Mesenchymal stem cell (in vitro differentiated cells and primary cell): ENCODE results near the gene MRPL54.

ENCODE experiments used
- DNase-seq: peaks from one replicate; pipeline ENCODE4 v3.0.0-alpha.2; 2013
- H2AFZ ChIP-seq: one replicate; pipeline ENCODE4 v1.6.1; 2013; ENCODE audit warnings: low read depth, mild to moderate bottlenecking, control low read depth, inconsistent platforms, low read length, moderate library complexity
- H2AK5ac ChIP-seq: 2 replicates; pipeline ENCODE4 v1.6.1; 2013; ENCODE audit warnings: low read length, moderate library complexity, mild to moderate bottlenecking, inconsistent platforms; ENCODE audit not compliant: severe bottlenecking
- H2BK120ac ChIP-seq: one replicate; pipeline ENCODE4 v1.6.1; 2013; ENCODE audit warnings: low read depth, mild to moderate bottlenecking, inconsistent platforms, low read length, moderate library complexity
- H2BK12ac ChIP-seq, 2 experiments: one replicate each; pipeline ENCODE4 v1.6.1; 2013; ENCODE audit warnings: inconsistent platforms in 2 of 2, low read length in 2 of 2, mild to moderate bottlenecking in 2 of 2, moderate library complexity in 2 of 2, control low read depth in 1 of 2
- H2BK15ac ChIP-seq: one replicate; pipeline ENCODE4 v1.6.1; 2013; ENCODE audit warnings: mild to moderate bottlenecking, low read depth, inconsistent platforms; ENCODE audit not compliant: poor library complexity, severe bottlenecking
- H2BK5ac ChIP-seq: 2 replicates; pipeline ENCODE4 v1.6.1; 2013; ENCODE audit warnings: low read depth, mild to moderate bottlenecking, low read length, control low read depth, inconsistent platforms; ENCODE audit not compliant: poor library complexity, severe bottlenecking
- H3K14ac ChIP-seq, 2 experiments: one replicate each; pipeline ENCODE4 v1.6.1; 2013; ENCODE audit warnings: inconsistent platforms in 2 of 2, low read length in 2 of 2, control low read depth in 1 of 2, mild to moderate bottlenecking in 1 of 2, moderate library complexity in 1 of 2
- H3K18ac ChIP-seq, 2 experiments: one replicate each; pipeline ENCODE4 v1.6.1; 2013; ENCODE audit warnings: inconsistent platforms in 2 of 2, low read length in 2 of 2, control low read depth in 1 of 2, low read depth in 1 of 2, mild to moderate bottlenecking in 1 of 2
- H3K23ac ChIP-seq, 2 experiments: one replicate each; pipeline ENCODE4 v1.6.1; 2013; ENCODE audit warnings: inconsistent platforms in 2 of 2, low read length in 2 of 2, mild to moderate bottlenecking in 2 of 2, moderate library complexity in 2 of 2, control low read depth in 1 of 2
- H3K27ac ChIP-seq: 2 replicates; pipeline ENCODE4 v1.5.1; 2013; ENCODE audit warnings: mild to moderate bottlenecking, moderate library complexity, low read length, control low read depth, inconsistent platforms; ENCODE audit not compliant: poor library complexity, severe bottlenecking
- H3K27me3 ChIP-seq, 2 experiments: 2 replicates each; pipeline versions ENCODE4 v1.6.1 to v1.7.0; 2013; ENCODE audit warnings: low read length in 2 of 2, mild to moderate bottlenecking in 2 of 2, moderate library complexity in 2 of 2, control low read depth in 1 of 2, inconsistent platforms in 1 of 2; ENCODE audit not compliant: control insufficient read depth in 1 of 2, insufficient read depth in 1 of 2
- H3K36me3 ChIP-seq, 2 experiments: 2 replicates each; pipeline versions ENCODE4 v1.6.1 to v1.7.0; 2013; ENCODE audit warnings: low read length in 2 of 2, control low read depth in 1 of 2, inconsistent platforms in 1 of 2, low read depth in 1 of 2, mild to moderate bottlenecking in 1 of 2; ENCODE audit not compliant: insufficient read depth in 2 of 2, control insufficient read depth in 1 of 2
- H3K4ac ChIP-seq, 2 experiments: one replicate each; pipeline ENCODE4 v1.6.1; 2013; ENCODE audit warnings: inconsistent platforms in 2 of 2, low read length in 2 of 2, mild to moderate bottlenecking in 2 of 2, moderate library complexity in 2 of 2, control low read depth in 1 of 2, low read depth in 1 of 2
- H3K4me1 ChIP-seq: 2 replicates; pipeline ENCODE4 v1.6.1; 2013; ENCODE audit warnings: low read depth, low read length, control low read depth; ENCODE audit not compliant: control insufficient read depth, insufficient read depth
- H3K4me2 ChIP-seq: 2 replicates; pipeline ENCODE4 v1.6.1; 2013; ENCODE audit warnings: low read length, mild to moderate bottlenecking, inconsistent platforms; ENCODE audit not compliant: poor library complexity, severe bottlenecking
- H3K4me3 ChIP-seq, 2 experiments: 2 replicates each; pipeline versions ENCODE4 v1.5.1 to v1.7.0; 2013; ENCODE audit warnings: low read length in 2 of 2, mild to moderate bottlenecking in 2 of 2, control low read depth in 1 of 2, low read depth in 1 of 2; ENCODE audit not compliant: insufficient read depth in 1 of 2
- H3K79me1 ChIP-seq: replicated peaks from 2 replicates; pipeline ENCODE4 v1.6.1; 2013; ENCODE audit warnings: mild to moderate bottlenecking, control low read depth, low read length, inconsistent platforms; ENCODE audit not compliant: poor library complexity, severe bottlenecking
- H3K9ac ChIP-seq: 2 replicates; pipeline ENCODE4 v1.7.0; 2013; ENCODE audit warnings: mild to moderate bottlenecking, low read length, moderate library complexity
- H3K9me3 ChIP-seq: 2 replicates; pipeline ENCODE4 v1.7.0; 2013; ENCODE audit warnings: mild to moderate bottlenecking, low read length; ENCODE audit not compliant: control insufficient read depth
- H4K8ac ChIP-seq: one replicate; pipeline ENCODE4 v1.6.1; 2013; ENCODE audit warnings: inconsistent platforms, mild to moderate bottlenecking, low read length, moderate library complexity
- H4K91ac ChIP-seq: one replicate; pipeline ENCODE4 v1.6.1; 2013; ENCODE audit warnings: mild to moderate bottlenecking, low read length, inconsistent platforms
- WGBS: methylation state at CpG from one replicate; pipeline ENCODE4 v1.1.7; 2013; ENCODE audit warnings: mixed read lengths; 5-methylcytosine and 5-hydroxymethylcytosine counted together

The MRPL54 gene

DNA sequence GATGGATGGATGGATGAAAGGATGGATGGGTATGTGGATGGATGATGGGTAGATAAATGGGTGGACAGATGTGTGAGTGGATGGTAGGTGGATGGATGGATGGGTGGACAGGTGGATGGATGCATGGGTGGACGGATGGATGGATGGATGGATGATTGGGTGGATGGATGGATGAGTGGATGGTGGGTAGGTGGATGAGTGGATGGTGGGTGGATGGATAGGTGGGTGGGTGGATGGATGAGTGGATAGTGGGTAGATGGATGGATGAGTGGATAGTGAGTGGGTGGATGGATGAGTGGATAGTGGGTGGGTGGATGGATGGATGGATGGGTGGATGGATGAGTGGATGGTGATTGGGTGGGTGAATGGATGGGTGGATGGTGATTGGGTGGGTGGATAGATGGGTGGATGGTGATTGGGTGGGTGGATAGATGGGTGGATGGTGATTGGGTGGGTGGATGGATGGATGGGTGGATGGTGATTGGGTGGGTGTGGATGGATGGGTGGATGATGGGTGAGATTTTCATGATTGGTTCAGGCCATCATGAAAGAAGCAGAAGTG, 14.1 kb downstream of the MRPL54 start:
- DNase-seq, result no peak
- no peak overlapping the region for H4K91ac ChIP-seq
- H2AFZ ChIP-seq, result no peak overlapping the region
- H3K18ac ChIP-seq, result no peak overlapping the region
- no peaks in the 10 kb centered on the region for H3K36me3 ChIP-seq
- no peak overlapping the region for H3K27ac ChIP-seq
- H3K4me3 ChIP-seq, result no peak overlapping the region
- H3K9me3 ChIP-seq, result peaks cover 7% of the 10 kb centered on the region
- no peak overlapping the region for H2BK5ac ChIP-seq
- H2BK15ac ChIP-seq, result no peak overlapping the region
- no peak overlapping the region for H3K4me2 ChIP-seq
- no peak overlapping the region for H4K8ac ChIP-seq
- H3K79me1 ChIP-seq, result no peaks in the 10 kb centered on the region
- H3K23ac ChIP-seq, result no peak overlapping the region
- no peaks in the 10 kb centered on the region for H3K4me1 ChIP-seq
- no peak overlapping the region for H3K14ac ChIP-seq
- WGBS, result 81% methylated on average over 1 of the region's 1 CpG
- H2BK120ac ChIP-seq, result no peak overlapping the region
- peaks cover 0 to 22% of the 10 kb centered on the region in 2 experiments for H3K27me3 ChIP-seq
- no peak overlapping the region for H3K9ac ChIP-seq
- no peak overlapping the region for H2BK12ac ChIP-seq
- H3K4ac ChIP-seq, result no peak overlapping the region
- no peak overlapping the region for H2AK5ac ChIP-seq

DNA sequence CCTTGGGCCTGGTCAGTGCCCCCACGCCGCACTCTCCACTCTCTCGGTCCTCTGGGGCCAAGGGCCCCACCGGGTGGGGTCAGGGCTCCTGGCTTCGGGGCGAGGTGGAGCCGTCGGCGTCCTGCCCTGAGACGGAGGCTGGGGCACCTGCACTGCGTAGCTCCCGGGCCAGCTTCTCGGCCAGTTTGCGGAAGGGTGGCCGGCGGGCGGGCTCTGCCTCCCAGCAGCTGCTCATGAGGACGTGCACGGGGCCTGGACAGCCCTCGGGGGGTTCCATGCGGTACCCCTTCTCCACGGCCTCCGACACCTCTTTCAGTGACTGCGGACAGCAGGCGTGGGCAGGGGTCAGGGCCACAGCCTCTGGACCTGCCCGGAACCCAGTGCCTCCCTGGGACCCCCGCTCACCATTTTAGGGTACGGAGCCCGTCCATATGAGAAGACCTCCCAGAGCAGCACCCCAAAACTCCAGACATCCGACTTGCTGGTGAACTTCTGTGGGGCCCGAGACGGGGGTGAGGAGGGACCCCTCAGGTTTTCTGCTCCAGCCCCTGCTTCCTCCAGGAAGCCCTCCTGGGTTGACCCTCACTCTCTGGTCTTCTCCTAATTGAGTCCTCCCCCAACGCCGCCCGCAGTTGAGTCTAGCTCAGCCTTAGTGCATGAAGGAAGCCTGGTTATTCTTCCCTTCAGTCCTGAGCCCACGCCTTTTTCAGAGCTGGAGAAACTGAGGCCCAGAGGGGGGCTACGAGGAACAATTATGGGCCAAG, 15.8 kb downstream of the MRPL54 start:
- Histone ChIP-seq H2BK120ac (no peak overlapping the region), H3K4ac (no peak overlapping the region), H3K36me3 (no peaks in the 10 kb centered on the region), H2BK15ac (no peak overlapping the region), H2BK12ac (no peak overlapping the region), H3K4me2 (no peak overlapping the region), H3K79me1 (no peaks in the 10 kb centered on the region), H3K9me3 (peaks cover 20% of the 10 kb centered on the region), H3K18ac (no peak overlapping the region), H4K8ac (no peak overlapping the region), H3K4me3 (no peak overlapping the region), H2AFZ (no peak overlapping the region), H3K9ac (no peak overlapping the region), H2BK5ac (no peak overlapping the region), H4K91ac (no peak overlapping the region), H3K4me1 (no peaks in the 10 kb centered on the region), H3K23ac (no peak overlapping the region), H3K27ac (no peak overlapping the region), H3K27me3 (peaks cover 0 to 9% of the 10 kb centered on the region in 2 experiments), H2AK5ac (no peak overlapping the region), H3K14ac (no peak overlapping the region)
- WGBS, result 92% methylated on average over 37 of the region's 37 CpGs
- DNase-seq, result no peak

DNA sequence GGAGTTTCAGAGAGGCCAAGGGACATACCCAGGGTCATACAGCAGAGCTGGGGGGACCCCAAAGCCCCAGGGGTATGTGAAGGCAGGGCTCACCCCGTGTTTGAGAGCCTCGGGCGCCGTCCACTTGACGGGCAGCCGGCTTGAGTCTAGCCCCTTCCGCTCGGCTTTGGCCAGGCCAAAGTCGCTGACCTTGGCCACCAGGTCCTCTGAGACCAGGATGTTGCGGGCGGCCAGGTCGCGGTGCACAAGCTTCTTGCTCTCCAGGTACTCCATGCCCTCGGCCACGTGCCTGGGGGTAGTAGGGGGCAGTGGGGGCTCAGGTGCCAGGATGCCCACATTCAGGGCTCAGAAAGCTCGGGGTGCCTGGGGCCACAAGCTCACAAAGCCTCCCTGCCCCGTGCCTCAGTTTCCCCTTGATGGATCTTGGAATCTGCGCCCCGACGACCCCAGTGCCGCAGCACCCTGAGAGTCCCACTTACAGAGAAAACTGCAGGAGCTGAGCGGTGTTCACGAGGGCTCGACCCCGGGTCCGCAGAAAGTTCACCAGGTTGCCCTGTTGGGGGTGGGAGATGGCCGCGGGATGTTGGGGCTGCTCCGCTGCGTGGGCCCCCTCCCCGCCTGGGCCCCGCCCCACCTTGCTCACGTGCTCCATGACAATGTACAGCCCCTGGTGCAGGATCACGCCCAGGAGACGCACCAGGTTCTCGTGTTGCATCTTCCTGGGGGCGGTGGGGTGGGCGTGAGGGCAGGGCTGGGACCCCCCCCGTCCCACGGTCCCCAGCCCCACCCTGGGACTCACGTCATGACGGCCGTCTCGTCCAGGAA, 16.6 kb downstream of the MRPL54 start:
- H3K9ac ChIP-seq, result no peak overlapping the region
- peaks cover 3 to 13% of the 10 kb centered on the region in 2 experiments for H3K27me3 ChIP-seq
- H3K79me1 ChIP-seq, result no peaks in the 10 kb centered on the region
- H4K91ac ChIP-seq, result no peak overlapping the region
- peaks cover 20% of the 10 kb centered on the region for H3K9me3 ChIP-seq
- H3K4ac ChIP-seq, result no peak overlapping the region
- no peak overlapping the region for H2BK5ac ChIP-seq
- no peaks in the 10 kb centered on the region for H3K36me3 ChIP-seq
- H2AK5ac ChIP-seq, result no peak overlapping the region
- H3K23ac ChIP-seq, result no peak overlapping the region
- no peak overlapping the region for H3K4me2 ChIP-seq
- 81% methylated on average over 38 of the region's 44 CpGs for WGBS
- DNase-seq, result no peak
- no peak overlapping the region for H4K8ac ChIP-seq
- H3K18ac ChIP-seq, result no peak overlapping the region
- no peak overlapping the region for H2AFZ ChIP-seq
- no peak overlapping the region for H2BK12ac ChIP-seq
- H3K27ac ChIP-seq, result no peak overlapping the region
- no peak overlapping the region for H2BK120ac ChIP-seq
- no peak overlapping the region for H3K4me3 ChIP-seq
- H3K4me1 ChIP-seq, result no peaks in the 10 kb centered on the region
- no peak overlapping the region for H2BK15ac ChIP-seq
- H3K14ac ChIP-seq, result no peak overlapping the region

DNA sequence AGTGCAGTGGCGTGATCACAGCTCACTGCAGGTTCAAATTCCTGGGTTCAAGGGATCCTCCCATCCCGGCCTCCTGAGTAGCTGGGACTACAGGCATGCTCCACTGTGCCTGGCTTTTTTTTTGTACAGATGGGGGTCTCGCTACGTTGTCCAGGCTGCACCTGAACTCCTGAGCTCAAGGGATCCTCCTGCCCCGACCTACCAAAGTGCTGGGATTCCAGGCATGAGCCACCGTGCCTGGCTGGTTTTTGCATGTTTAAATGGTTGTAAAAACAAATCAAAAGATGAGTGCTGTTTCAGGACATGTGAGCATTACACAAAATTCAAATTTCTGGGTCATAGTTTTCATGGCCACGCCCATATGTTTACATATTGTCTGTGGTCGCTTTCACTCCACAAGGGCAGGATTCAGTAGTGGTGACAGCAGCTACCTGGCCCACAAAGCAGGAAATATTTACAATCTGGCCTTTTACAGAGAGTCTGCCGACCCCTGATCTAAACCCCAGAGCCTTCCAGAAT, 18.4 kb downstream of the MRPL54 start:
- Histone ChIP-seq H3K36me3 (no peaks in the 10 kb centered on the region), H3K9me3 (peaks cover 20% of the 10 kb centered on the region), H3K79me1 (no peaks in the 10 kb centered on the region), H3K18ac (no peak overlapping the region), H3K9ac (no peak overlapping the region), H3K27me3 (peaks cover 16 to 22% of the 10 kb centered on the region in 2 experiments), H3K4me2 (no peak overlapping the region), H3K27ac (no peak overlapping the region), H3K4me1 (peaks cover 7% of the 10 kb centered on the region), H3K23ac (no peak overlapping the region), H3K4me3 (no peak overlapping the region), H2AFZ (no peak overlapping the region), H3K4ac (no peak overlapping the region), H4K8ac (no peak overlapping the region), H3K14ac (no peak overlapping the region), H2BK12ac (no peak overlapping the region), H2BK15ac (no peak overlapping the region), H2BK5ac (no peak overlapping the region), H2BK120ac (no peak overlapping the region), H2AK5ac (no peak overlapping the region), H4K91ac (no peak overlapping the region)
- DNase-seq, result no peak
- 93% methylated on average over 9 of the region's 9 CpGs for WGBS
